C4-2B (cell line): ENCODE data around the gene PRUNE2.

ENCODE experiments used
- H3K27ac ChIP-seq: fragments of 450-650 bp; 2 replicates; pipeline ENCODE4 v1.5.1; 2017
- CTCF ChIP-seq: fragments of 450-650 bp; conservative IDR thresholded peaks from 2 replicates; pipeline ENCODE4 v1.5.1; 2017; ENCODE audit warnings: mild to moderate bottlenecking
- ZFX ChIP-seq: fragments of 450-650 bp; IDR thresholded peaks from 2 replicates; pipeline ENCODE4 v1.6.1; 2017

The PRUNE2 gene

GRCh38 chr9:76562511-76562911 is 343.4 kb downstream of the PRUNE2 start:
- H3K27ac ChIP-seq: no peak overlapping the region
- TF ChIP-seq ZFX: no peak
- TF ChIP-seq CTCF: no peak

DNA sequence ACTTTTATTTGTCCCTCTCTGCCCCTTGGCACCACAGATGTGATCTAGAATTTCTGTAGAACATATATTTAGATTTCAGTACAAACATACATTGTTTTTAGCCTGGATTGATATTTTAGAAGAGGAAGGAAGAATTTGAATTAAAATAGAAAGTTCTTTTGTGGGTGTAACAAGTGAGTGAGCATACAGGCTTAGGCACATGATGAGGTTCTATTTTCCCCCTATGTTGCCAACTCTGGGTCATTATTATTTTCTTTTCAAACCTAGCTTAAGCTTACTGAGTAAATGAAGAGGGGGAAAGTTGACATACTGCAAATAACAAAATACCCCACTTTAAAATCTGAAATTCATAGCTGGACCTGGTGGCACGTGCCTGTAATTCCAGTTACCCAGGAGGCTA is 344.0 kb downstream of the PRUNE2 start:
- TF ChIP-seq ZFX (no peak), CTCF (no peak)
- no peak overlapping the region for H3K27ac ChIP-seq
